Activated naive CD4-positive, alpha-beta T cell treated with anti-CD3 and anti-CD28 coated beads, Interleukin-2, amount 50 U/mL, for 24 hours (primary cell): Measurements from ENCODE around the gene LITAFD.

Source experiments
- H3K27ac Mint-ChIP-seq: one replicate; pipeline ENCODE4 v1.8.0; 2021; ENCODE audit warnings: mild to moderate bottlenecking, mixed read lengths
- H3K27me3 Mint-ChIP-seq: one replicate; pipeline ENCODE4 v1.8.0; 2021; ENCODE audit warnings: mixed read lengths
- H3K36me3 Mint-ChIP-seq: one replicate; pipeline ENCODE4 v1.8.0; 2021; ENCODE audit warnings: mixed read lengths
- H3K4me1 Mint-ChIP-seq: one replicate; pipeline ENCODE4 v1.8.0; 2021; ENCODE audit warnings: mixed read lengths
- H3K4me3 Mint-ChIP-seq: one replicate; pipeline ENCODE4 v1.8.0; 2021; ENCODE audit warnings: mild to moderate bottlenecking, mixed read lengths
- H3K9me3 Mint-ChIP-seq: one replicate; pipeline ENCODE4 v1.8.0; 2021; ENCODE audit warnings: mixed read lengths

The LITAFD gene

GRCh38 chr16:8878523-8878911, 3.6 kb upstream of the LITAFD start:
- no peaks in the 10 kb centered on the region for H3K9me3 Mint-ChIP-seq
- H3K4me3 Mint-ChIP-seq, result no peak overlapping the region
- no peaks in the 10 kb centered on the region for H3K36me3 Mint-ChIP-seq
- no peak overlapping the region for H3K27ac Mint-ChIP-seq
- no peaks in the 10 kb centered on the region for H3K27me3 Mint-ChIP-seq
- peaks cover 9% of the 10 kb centered on the region for H3K4me1 Mint-ChIP-seq

GRCh38 chr16:8880839-8881510, 1.2 kb upstream of the LITAFD start:
- H3K4me1 Mint-ChIP-seq, result peaks cover 7% of the 10 kb centered on the region
- no peaks in the 10 kb centered on the region for H3K27me3 Mint-ChIP-seq
- no peak overlapping the region for H3K27ac Mint-ChIP-seq
- H3K4me3 Mint-ChIP-seq, result no peak overlapping the region
- H3K36me3 Mint-ChIP-seq, result no peaks in the 10 kb centered on the region
- H3K9me3 Mint-ChIP-seq, result no peaks in the 10 kb centered on the region

- H3K9me3 Mint-ChIP-seq, result no peaks in the 10 kb centered on the region
- H3K4me3 Mint-ChIP-seq, result no peak overlapping the region
- H3K4me1 Mint-ChIP-seq, result peaks cover 12% of the 10 kb centered on the region
- H3K27ac Mint-ChIP-seq, result no peak overlapping the region
- no peaks in the 10 kb centered on the region for H3K36me3 Mint-ChIP-seq
- no peaks in the 10 kb centered on the region for H3K27me3 Mint-ChIP-seq
These were observed 700 bp downstream of the LITAFD start for GRCh38 chr16:8882725-8883377.

GRCh38 chr16:8885674-8886592, 3.8 kb downstream of the LITAFD start:
- peaks cover 9% of the 10 kb centered on the region for H3K4me1 Mint-ChIP-seq
- no peak overlapping the region for H3K27ac Mint-ChIP-seq
- no peaks in the 10 kb centered on the region for H3K27me3 Mint-ChIP-seq
- no peaks in the 10 kb centered on the region for H3K9me3 Mint-ChIP-seq
- H3K4me3 Mint-ChIP-seq, result no peak overlapping the region
- peaks cover 2% of the 10 kb centered on the region for H3K36me3 Mint-ChIP-seq

GRCh38 chr16:8886593-8887430, 4.7 kb downstream of the LITAFD start:
- Mint-ChIP-seq H3K4me1 (peaks cover 9% of the 10 kb centered on the region), H3K27me3 (no peaks in the 10 kb centered on the region), H3K9me3 (no peaks in the 10 kb centered on the region), H3K4me3 (no peak overlapping the region), H3K36me3 (peaks cover 2% of the 10 kb centered on the region), H3K27ac (no peak overlapping the region)

- Mint-ChIP-seq H3K9me3 (no peaks in the 10 kb centered on the region), H3K4me3 (no peak overlapping the region), H3K27ac (no peak overlapping the region), H3K36me3 (peaks cover 2% of the 10 kb centered on the region), H3K27me3 (no peaks in the 10 kb centered on the region), H3K4me1 (peaks cover 9% of the 10 kb centered on the region)
These were observed 5.2 kb downstream of the LITAFD start for GRCh38 chr16:8887431-8887765.

GRCh38 chr16:8887952-8888560, 5.9 kb downstream of the LITAFD start:
- peaks cover 3% of the 10 kb centered on the region for H3K36me3 Mint-ChIP-seq
- H3K9me3 Mint-ChIP-seq, result no peaks in the 10 kb centered on the region
- H3K4me3 Mint-ChIP-seq, result no peak overlapping the region
- no peaks in the 10 kb centered on the region for H3K27me3 Mint-ChIP-seq
- H3K4me1 Mint-ChIP-seq, result peaks cover 9% of the 10 kb centered on the region
- H3K27ac Mint-ChIP-seq, result peak overlapping the region; percentile 55

- Mint-ChIP-seq H3K27ac (no peak overlapping the region), H3K4me1 (peaks cover 9% of the 10 kb centered on the region), H3K27me3 (no peaks in the 10 kb centered on the region), H3K36me3 (peaks cover 5% of the 10 kb centered on the region), H3K9me3 (no peaks in the 10 kb centered on the region), H3K4me3 (no peak overlapping the region)
These were observed 7.1 kb downstream of the LITAFD start for GRCh38 chr16:8888951-8889892.

GRCh38 chr16:8889893-8890548, 7.9 kb downstream of the LITAFD start:
- Mint-ChIP-seq H3K4me1 (peaks cover 9% of the 10 kb centered on the region), H3K4me3 (no peak overlapping the region), H3K9me3 (no peaks in the 10 kb centered on the region)

GRCh38 chr16:8890549-8890921, 8.4 kb downstream of the LITAFD start:
- Mint-ChIP-seq H3K9me3 (no peaks in the 10 kb centered on the region), H3K4me3 (no peak overlapping the region), H3K27me3 (no peaks in the 10 kb centered on the region), H3K27ac (no peak overlapping the region), H3K4me1 (peaks cover 9% of the 10 kb centered on the region), H3K36me3 (peaks cover 8% of the 10 kb centered on the region)

More at GRCh38 chr16:8889893-8890548, 7.9 kb downstream of the LITAFD start:
- Mint-ChIP-seq H3K36me3 (peaks cover 8% of the 10 kb centered on the region), H3K27ac (no peak overlapping the region), H3K27me3 (no peaks in the 10 kb centered on the region)

- Mint-ChIP-seq H3K9me3 (no peaks in the 10 kb centered on the region), H3K27me3 (no peaks in the 10 kb centered on the region), H3K4me3 (no peak overlapping the region), H3K4me1 (no peaks in the 10 kb centered on the region), H3K27ac (no peak overlapping the region), H3K36me3 (peaks cover 8% of the 10 kb centered on the region)
These were observed 10.0 kb downstream of the LITAFD start for GRCh38 chr16:8892101-8892575.

GRCh38 chr16:8893426-8893825, 11.3 kb downstream of the LITAFD start:
- no peaks in the 10 kb centered on the region for H3K9me3 Mint-ChIP-seq
- H3K36me3 Mint-ChIP-seq, result peaks cover 10% of the 10 kb centered on the region
- no peak overlapping the region for H3K4me3 Mint-ChIP-seq
- H3K4me1 Mint-ChIP-seq, result no peaks in the 10 kb centered on the region
- no peaks in the 10 kb centered on the region for H3K27me3 Mint-ChIP-seq
- H3K27ac Mint-ChIP-seq, result peak overlapping the region; percentile 46

GRCh38 chr16:8893976-8894690, 12.0 kb downstream of the LITAFD start:
- Mint-ChIP-seq H3K4me3 (no peak overlapping the region), H3K27ac (peak overlapping the region; percentile 51), H3K4me1 (no peaks in the 10 kb centered on the region), H3K27me3 (no peaks in the 10 kb centered on the region), H3K9me3 (no peaks in the 10 kb centered on the region), H3K36me3 (peaks cover 10% of the 10 kb centered on the region)
